H1 (cell line): ENCODE results near the gene AGGF1. TPM values are rescaled to one million over a fixed set of nuclear protein-coding genes. Genes with fewer than 3 reads are reported as not detected.
A peak's percentile ranks its signal among the peaks of the same experiment; 100 is the strongest.

Experiments used
- BACH1 ChIP-seq: IDR thresholded peaks from 2 replicates; pipeline ENCODE4 v1.6.1; 2012; ENCODE audit warnings: low read length, improper control_type of control experiment
- CBX8 ChIP-seq: fragments of 300-800, 300-1000 bp; sonication (generic); IDR thresholded peaks from 2 replicates; pipeline ENCODE4 v1.7.1; 2016; ENCODE audit warnings: low read depth, low read length, borderline replicate concordance
- CEBPB ChIP-seq: IDR thresholded peaks from 2 replicates; pipeline ENCODE4 v1.6.1; 2012; ENCODE audit warnings: low read depth, low read length
- CHD2 ChIP-seq: IDR thresholded peaks from 2 replicates; pipeline ENCODE4 v1.6.1; 2012; ENCODE audit warnings: low read length, improper control_type of control experiment
- CREB1 ChIP-seq: IDR thresholded peaks from 2 replicates; pipeline ENCODE4 v1.6.1; 2012; ENCODE audit warnings: inconsistent platforms
- CTBP2 ChIP-seq: IDR thresholded peaks from 2 replicates; pipeline ENCODE4 v1.7.0; 2011; ENCODE audit warnings: borderline replicate concordance, mild to moderate bottlenecking, moderate library complexity, mixed read lengths, low read length; ENCODE audit not compliant: insufficient read depth, insufficient read length
- EZH2 ChIP-seq: fragments of 200-600 bp; sonication (generic); IDR thresholded peaks from 2 replicates; pipeline ENCODE4 v1.7.1; 2012; ENCODE audit warnings: low read depth, mild to moderate bottlenecking, moderate library complexity, low read length, inconsistent platforms; ENCODE audit not compliant: severe bottlenecking
- FOSL1 ChIP-seq: IDR thresholded peaks from 2 replicates; pipeline ENCODE4 v1.6.1; 2011; ENCODE audit warnings: mild to moderate bottlenecking, low read depth, low read length, moderate library complexity; ENCODE audit not compliant: insufficient read depth
- HDAC6 ChIP-seq: IDR thresholded peaks from one replicate; pipeline ENCODE4 v1.7.1; 2012; ENCODE audit warnings: low read depth, mild to moderate bottlenecking, inconsistent platforms, low read length, moderate library complexity
- JUN ChIP-seq: IDR thresholded peaks from 2 replicates; pipeline ENCODE4 v1.6.1; 2011; ENCODE audit warnings: low read depth, mild to moderate bottlenecking, improper control_type of control experiment, low read length
- KDM1A ChIP-seq: fragments of 200-600, 300-600 bp; sonication (generic); IDR thresholded peaks from 2 replicates; pipeline ENCODE4 v1.7.1; 2016; ENCODE audit warnings: mild to moderate bottlenecking, low read length, borderline replicate concordance
- KDM4A ChIP-seq: IDR thresholded peaks from one replicate; pipeline ENCODE4 v1.7.1; 2012; ENCODE audit warnings: low read depth, mild to moderate bottlenecking, moderate library complexity, low read length, inconsistent platforms; ENCODE audit not compliant: severe bottlenecking
- NRF1 ChIP-seq: IDR thresholded peaks from 2 replicates; pipeline ENCODE4 v1.6.1; 2011; ENCODE audit warnings: mild to moderate bottlenecking, low read depth, low read length, improper control_type of control experiment
- PHF8 ChIP-seq: fragments of 200-600 bp; sonication (generic); conservative IDR thresholded peaks from 2 replicates; pipeline ENCODE4 v1.7.1; 2012; ENCODE audit warnings: low read depth, mild to moderate bottlenecking, inconsistent platforms, low read length, moderate library complexity
- POLR2A ChIP-seq, 2 experiments: IDR thresholded peaks; 1 replicate in 1 of 2; 2 replicates in 1 of 2; pipeline ENCODE4 v1.6.1; 2011; ENCODE audit warnings: low read depth in 2 of 2, low read length in 2 of 2, mild to moderate bottlenecking in 2 of 2; ENCODE audit errors: control extremely low read depth in 1 of 2
- POU5F1 ChIP-seq: IDR thresholded peaks from 2 replicates; pipeline ENCODE4 v1.6.1; 2011; ENCODE audit warnings: low read depth, mild to moderate bottlenecking, low read length, moderate library complexity
- RBBP5 ChIP-seq: IDR thresholded peaks from 2 replicates; pipeline ENCODE4 v1.7.1; 2012; ENCODE audit warnings: low read depth, mild to moderate bottlenecking, inconsistent platforms, low read length, moderate library complexity, borderline replicate concordance
- RXRA ChIP-seq: IDR thresholded peaks from 2 replicates; pipeline ENCODE4 v1.6.1; 2011; ENCODE audit warnings: low read depth, mild to moderate bottlenecking, low read length, moderate library complexity; ENCODE audit not compliant: insufficient read depth
- SIRT6 ChIP-seq: IDR thresholded peaks from one replicate; pipeline ENCODE4 v1.7.1; 2012; ENCODE audit warnings: low read length, inconsistent platforms
- SP1 ChIP-seq: IDR thresholded peaks from 2 replicates; pipeline ENCODE4 v1.6.1; 2011; ENCODE audit warnings: low read depth, low read length
- SUZ12 ChIP-seq: fragments of 200-600 bp; sonication (generic); IDR thresholded peaks from 2 replicates; pipeline ENCODE4 v1.6.1; 2012; ENCODE audit warnings: mild to moderate bottlenecking, inconsistent platforms, low read length, moderate library complexity, mixed read lengths
- TEAD4 ChIP-seq: IDR thresholded peaks from 2 replicates; pipeline ENCODE4 v1.6.1; 2012; ENCODE audit warnings: low read depth, low read length, inconsistent platforms, mixed read lengths
- USF2 ChIP-seq: IDR thresholded peaks from 2 replicates; pipeline ENCODE4 v1.6.1; 2011; ENCODE audit warnings: low read length, improper control_type of control experiment
- polyA plus RNA-seq, 7 experiments: library from polyadenylated mRNA; depleted of rRNA in 3 of 7; stranded (reverse) in 5 of 7; unstranded in 2 of 7; fragments of >200 nt in 5 of 7; fragments of 200-250 nt in 2 of 7; gene quantifications; 1 replicate in 5 of 7; 2 replicates in 1 of 7; 4 replicates in 1 of 7; pipeline versions ENCODE4 v1.2.1 to v1.2.3, GENCODE V29; 2011 to 2013; ENCODE audit warnings: missing spikeins in 2 of 7, mixed read lengths in 2 of 7
- total RNA-seq: library from RNA; stranded (reverse); fragmentation: NEBNext Ultra II Directional; extraction: Animal tissue kit (Norgen Biotek cat#: 25700); gene quantifications from 2 replicates; pipeline ENCODE4 v1.2.1, GENCODE V29; 2021

The AGGF1 gene
- total and polyA plus RNA-seq, 2 of the 8 experiments (the other 6 are each of a cell fraction or from before 2014, with no cell fraction given) = 7.3 to 19.0 TPM

DNA sequence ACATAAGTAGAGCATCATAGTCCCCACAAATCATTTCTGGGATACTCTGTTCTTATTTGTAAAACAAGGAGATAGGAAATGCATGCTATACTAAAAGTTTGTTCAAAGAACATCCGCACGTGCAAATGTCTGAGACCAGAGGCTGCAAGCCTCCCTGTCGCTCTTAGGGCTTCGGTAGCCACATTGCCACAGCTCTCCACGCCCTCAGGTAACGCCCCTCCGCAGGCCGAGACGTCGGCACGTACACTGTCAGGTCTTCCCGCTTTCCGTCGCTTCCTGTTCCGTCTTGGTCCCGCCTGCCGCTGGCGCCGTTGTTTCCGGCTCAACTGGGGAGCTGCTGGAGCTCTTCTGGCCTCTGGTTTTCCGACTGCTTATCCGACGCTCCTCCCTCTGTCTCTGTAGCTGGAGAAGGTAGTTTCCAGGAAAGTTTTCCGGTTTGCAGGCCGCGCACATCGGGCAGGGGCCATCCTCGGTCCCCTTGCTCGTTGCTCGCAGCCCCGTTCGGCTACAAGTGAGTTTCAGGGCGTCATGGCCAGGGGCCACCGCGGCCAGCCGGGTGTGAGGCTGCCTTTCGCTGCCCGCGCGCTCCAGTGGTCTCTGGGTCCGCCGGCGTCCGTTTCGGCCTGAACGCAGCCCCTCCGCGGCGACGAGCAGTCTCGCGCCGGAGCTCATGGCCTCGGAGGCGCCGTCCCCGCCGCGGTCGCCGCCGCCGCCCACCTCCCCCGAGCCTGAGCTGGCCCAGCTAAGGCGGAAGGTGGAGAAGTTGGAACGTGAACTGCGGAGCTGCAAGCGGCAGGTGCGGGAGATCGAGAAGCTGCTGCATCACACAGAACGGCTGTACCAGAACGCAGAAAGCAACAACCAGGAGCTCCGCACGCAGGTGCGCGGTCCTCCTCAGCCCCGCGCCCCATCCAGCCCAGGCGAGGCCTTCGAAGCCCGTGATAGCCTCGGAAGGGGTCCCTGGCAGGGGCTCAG lies at the start of gene AGGF1 (continued):
- TF ChIP-seq TEAD4 (0 out of 2 replicates have a peak, but pooled peaks have one; percentile 7), CREB1 (peak; percentile 66; the same call in 1 of the 2 replicates), RXRA (no peak), FOSL1 (no peak), NRF1 (no peak), BACH1 (no peak), CTBP2 (no peak), KDM4A (peak; percentile 99), KDM1A (0 out of 2 replicates have a peak, but pooled peaks have one; percentile 10), CHD2 (0 out of 2 replicates have a peak, but pooled peaks have one; percentile 27), PHF8 (peak; percentile 61), CEBPB (no peak), SP1 (no peak), SIRT6 (no peak), POU5F1 (no peak), JUN (no peak), SUZ12 (no peak), EZH2 (peak; percentile 42), CBX8 (no peak), RBBP5 (0 out of 2 replicates have a peak, but pooled peaks have one; percentile 55), USF2 (no peak), HDAC6 (no peak), POLR2A (IDR thresholded peaks at IDR 0.05; ENCODE audit: control extremely low read depth in 1 of 2, low read depth in 2 of 2, low read length in 2 of 2) (peak in 1 of 2 experiments; percentile 73; a peak in 2 of 3 replicates)
